GM12878 (cell line): ENCODE data around the gene TIMP3. TPM values are rescaled to one million over a fixed set of nuclear protein-coding genes. Genes with fewer than 3 reads are reported as not detected.

ENCODE experiments used
- ATAC-seq: fragments of 200-7000 bp; cut with Tn5 transposase; 3 replicates; pipeline ENCODE4 v1.9.1; 2020; ENCODE audit warnings: mild to moderate bottlenecking, moderate library complexity
- BruUV-seq: library from RNA; stranded (reverse); fragments of 400-500 nt; replicated peaks from 2 replicates; lab custom pipeline; 2021; lab: Mats Ljungman, UMichigan
- CTCF ChIA-PET: fragments of 300-600 bp; sonication (Branson Sonifier 250); formaldehyde crosslinking; extraction: SDS; loops from one replicate; lab custom pipeline; 2021; ENCODE audit warnings: inconsistent platforms; lab: Yijun Ruan, JAX
- POLR2A ChIA-PET: fragments of 350-600 bp; formaldehyde crosslinking; extraction: SDS; loops from one replicate; lab custom pipeline; 2021; ENCODE audit warnings: inconsistent platforms; lab: Charles Lee
- RAD21 ChIA-PET: fragments of 300-600 bp; sonication (Branson Sonifier 250); formaldehyde crosslinking; loops from one replicate; lab custom pipeline; 2023; ENCODE audit warnings: antibody characterized with exemption; ENCODE audit not compliant: unreplicated experiment; lab: Charles Lee
- SMC1A ChIA-PET: fragments of 300-600 bp; sonication (Branson Sonifier 250); formaldehyde crosslinking; loops from one replicate; lab custom pipeline; 2023; ENCODE audit not compliant: unreplicated experiment, uncharacterized antibody; lab: Charles Lee
- DNase-seq: peaks from one replicate; pipeline ENCODE4 v3.0.0-alpha.2; 2011; ENCODE audit warnings: low read depth, low spot score
- FAIRE-seq: peaks from 3 replicates; lab custom pipeline; 2011; peaks lifted over from hg19 to GRCh38; lab: Jason Lieb, UNC
- H2AFZ ChIP-seq: 2 replicates; pipeline ENCODE4 v1.6.0; 2011; ENCODE audit warnings: low read depth, low read length, control low read depth; ENCODE audit not compliant: control insufficient read depth
- H3K27ac ChIP-seq: 2 replicates; pipeline ENCODE4 v1.5.1; 2011; ENCODE audit warnings: control low read depth; ENCODE audit not compliant: control insufficient read depth, insufficient read depth
- H3K27me3 ChIP-seq, 2 experiments: replicated peaks in 1 of 2; 2 replicates each; pipeline versions ENCODE4 v1.6.0 to v1.6.1; 2011; ENCODE audit warnings: low read length in 1 of 2; ENCODE audit not compliant: control insufficient read depth in 2 of 2, insufficient read depth in 2 of 2
- H3K36me3 ChIP-seq, 2 experiments: 2 replicates each; pipeline ENCODE4 v1.5.1; 2011; ENCODE audit warnings: low read length in 1 of 2; ENCODE audit not compliant: control insufficient read depth in 2 of 2, insufficient read depth in 2 of 2
- H3K4me1 ChIP-seq: 2 replicates; pipeline ENCODE4 v1.6.1; 2011; ENCODE audit warnings: mild to moderate bottlenecking, low read length, moderate library complexity, mixed read lengths; ENCODE audit not compliant: control insufficient read depth, insufficient read depth
- H3K4me2 ChIP-seq: 2 replicates; pipeline ENCODE4 v1.6.0; 2011; ENCODE audit warnings: control low read depth; ENCODE audit not compliant: control insufficient read depth, insufficient read depth
- H3K4me3 ChIP-seq: fragments of 200-600 bp; sonication (generic); 2 replicates; pipeline ENCODE4 v1.5.1; 2016
- H3K79me2 ChIP-seq: 2 replicates; pipeline ENCODE4 v1.6.0; 2011; ENCODE audit warnings: low read length; ENCODE audit not compliant: control insufficient read depth, insufficient read depth
- H3K9ac ChIP-seq: 2 replicates; pipeline ENCODE4 v1.8.0; 2011; ENCODE audit warnings: low read length, control low read depth, mixed read lengths; ENCODE audit not compliant: control insufficient read depth, insufficient read depth
- H3K9me3 ChIP-seq: replicated peaks from 3 replicates; pipeline ENCODE4 v1.5.1; 2011; ENCODE audit warnings: mild to moderate bottlenecking, low read length; ENCODE audit not compliant: control insufficient read depth, insufficient read depth
- H4K20me1 ChIP-seq: 2 replicates; pipeline ENCODE4 v1.6.0; 2011; ENCODE audit not compliant: control insufficient read depth, insufficient read depth
- CBX5 ChIP-seq: sonication (generic); IDR thresholded peaks from 2 replicates; pipeline ENCODE4 v1.6.1; 2016; ENCODE audit warnings: low read depth, moderate library complexity, mild to moderate bottlenecking, inconsistent platforms
- EED ChIP-seq: sonication (generic); IDR thresholded peaks from 2 replicates; pipeline ENCODE4 v1.6.1; 2016; ENCODE audit warnings: antibody characterized with exemption, low read depth
- JUND ChIP-seq: IDR thresholded peaks from 2 replicates; pipeline ENCODE4 v1.6.1; 2012; ENCODE audit warnings: low read depth, mild to moderate bottlenecking, low read length, improper control_type of control experiment, moderate library complexity
- MTA3 ChIP-seq: IDR thresholded peaks from 2 replicates; pipeline ENCODE4 v1.6.1; 2012; ENCODE audit warnings: low read length, inconsistent platforms, borderline replicate concordance
- RBBP5 ChIP-seq: fragments of 200-600 bp; sonication (generic); conservative IDR thresholded peaks from 2 replicates; pipeline ENCODE4 v1.6.1; 2016
- RUNX3 ChIP-seq: IDR thresholded peaks from 2 replicates; pipeline ENCODE4 v1.6.1; 2012; ENCODE audit warnings: low read length, inconsistent platforms
- SREBF2 ChIP-seq: IDR thresholded peaks from 2 replicates; pipeline ENCODE4 v1.6.1; 2012; ENCODE audit warnings: mild to moderate bottlenecking, low read length
- TAF1 ChIP-seq: IDR thresholded peaks from 2 replicates; pipeline ENCODE4 v1.6.1; 2011; ENCODE audit warnings: mild to moderate bottlenecking, low read depth, low read length, borderline replicate concordance
- ZZZ3 ChIP-seq: IDR thresholded peaks from 2 replicates; pipeline ENCODE4 v1.6.1; 2011; ENCODE audit warnings: low read depth; ENCODE audit not compliant: control insufficient read depth, insufficient read length
- WGBS: methylation state at CpG from one replicate; pipeline ENCODE4 v1.1.6; 2016; ENCODE audit warnings: low lambda C conversion rate; ENCODE audit not compliant: insufficient replicate concordance, insufficient coverage; ENCODE audit errors: missing lambda C conversion rate; 5-methylcytosine and 5-hydroxymethylcytosine counted together
- in situ Hi-C: fragments of 300-500 bp; cut with MboI; formaldehyde crosslinking; loops from 9 replicates; pipeline ENCODE4 v1.14.3; 2018; ENCODE audit warnings: mixed read lengths
- intact Hi-C: fragments of 100-400 bp; cut with micrococcal nuclease; formaldehyde crosslinking; loops from one replicate; pipeline ENCODE4 v1.14.2; 2022; ENCODE audit not compliant: unreplicated experiment
- polyA plus RNA-seq, 11 experiments: library from polyadenylated mRNA; depleted of rRNA in 4 of 11; unstranded in 6 of 11; stranded (reverse) in 5 of 11; fragments of >200 nt; fragmentation: Nextera tagmentation in 4 of 11; fragmentation: Illumina TruSeq in 1 of 11; extraction: Ambion mirVana in 4 of 11; extraction: Trizol in 1 of 11; gene quantifications; 1 replicate in 1 of 11; 2 replicates in 10 of 11; pipeline versions ENCODE4 v1.2.1 to v1.2.3, GENCODE V29; 2011 to 2016; ENCODE audit warnings: inconsistent platforms in 2 of 11, missing spikeins in 2 of 11, low read depth in 1 of 11
- total RNA-seq, 4 experiments: library from RNA; depleted of rRNA in 3 of 4; stranded (reverse); fragments of >200 nt in 3 of 4; fragmentation: Illumina TruSeq in 1 of 4; extraction: Trizol in 1 of 4; gene quantifications; 2 replicates each; pipeline versions ENCODE4 v1.2.1 to v1.2.3, GENCODE V29; 2013 to 2021

Gene TIMP3
- total and polyA plus RNA-seq, 10 of the 15 experiments (the other 5 are each of a cell fraction or from before 2014, with no cell fraction given), result 0.01 to 0.74 (median 0.27) TPM; not detected in 5

- no peak for TF ChIP-seq EED
- TF ChIP-seq ZZZ3, result no peak
- TF ChIP-seq CBX5, result no peak
- no peak for TF ChIP-seq RBBP5
- no peak for TF ChIP-seq SREBF2
- TF ChIP-seq JUND, result no peak
- TF ChIP-seq MTA3, result no peak
- TF ChIP-seq TAF1, result no peak
- no peak for TF ChIP-seq RUNX3
- ATAC-seq (no peak), FAIRE-seq (no peak), DNase-seq (no peak)
- Histone ChIP-seq H3K27ac (no peak overlapping the region), H3K4me2 (no peak overlapping the region), H3K9ac (no peak overlapping the region), H3K27me3 (peaks cover 4 to 5% of the 10 kb centered on the region in 2 experiments; a peak in 3 of 4 replicates), H4K20me1 (no peaks in the 10 kb centered on the region), H3K79me2 (no peaks in the 10 kb centered on the region), H3K36me3 (no peaks in the 10 kb centered on the region), H3K4me1 (no peaks in the 10 kb centered on the region), H3K4me3 (no peak overlapping the region), H3K9me3 (no peaks in the 10 kb centered on the region), H2AFZ (no peak overlapping the region)
- intact Hi-C loops (no loop called here), in situ Hi-C loops (no loop called here)
- ChIA-PET RAD21 (no interaction called here), SMC1A (interaction anchor here (1.3 kb wide), 1 partner anchor 8 kb away, joined by 4 read pairs; no protein-coding TSS in a partner anchor), CTCF (interaction anchor here (1.1 to 3.0 kb wide), 2 partner anchors 8 to 12 kb away, joined by 3 to 20 read pairs; no protein-coding TSS in a partner anchor), POLR2A (no interaction called here)
- WGBS, result 52% methylated on average over 10 of the region's 14 CpGs
- no TSS peak for BruUV-seq
Measured at GRCh38 chr22:32804531-32805360, 3.2 kb downstream of the TIMP3 start.
